Kidney capillary endothelial cell (primary cell): Measurements from ENCODE around the gene ZNF117.
"Not testable (repeated sequence)": the region's sequence is repeated elsewhere in the genome, so short reads cannot be mapped to it uniquely, and the experiment has no call there.

Experiments used
- DNase-seq: peaks from one replicate; pipeline ENCODE4 v3.0.0-alpha.2; 2018; ENCODE audit warnings: low spot score

Gene ZNF117

GRCh38 chr7:64990936-64991335 is at the start of gene ZNF117:
TSS of gene ZNF117 (minus strand) at chr7:64991036.
- no peak for DNase-seq

GRCh38 chr7:65038767-65039166 is 47.9 kb upstream of the ZNF117 start:
- peak; percentile 16 for DNase-seq

GRCh38 chr7:65037740-65038688 is 47.2 kb upstream of the ZNF117 start:
- peak; percentile 80 for DNase-seq

- DNase-seq = not testable (repeated sequence)
Measured at GRCh38 chr7:65036526-65036925, 45.7 kb upstream of the ZNF117 start.

- DNase-seq = not testable (repeated sequence)
Measured at GRCh38 chr7:65035469-65035868, 44.6 kb upstream of the ZNF117 start.

GRCh38 chr7:65034120-65034782 is 43.4 kb upstream of the ZNF117 start:
- not testable (repeated sequence) for DNase-seq

GRCh38 chr7:65033391-65033790 is 42.6 kb upstream of the ZNF117 start:
- DNase-seq = not testable (repeated sequence)

- not testable (repeated sequence) for DNase-seq
Measured at GRCh38 chr7:65025023-65025422, 34.2 kb upstream of the ZNF117 start.

- not testable (repeated sequence) for DNase-seq
Measured at GRCh38 chr7:65020978-65021377, 30.1 kb upstream of the ZNF117 start.

GRCh38 chr7:65009881-65010280 is 19.0 kb upstream of the ZNF117 start:
- not testable (repeated sequence) for DNase-seq

GRCh38 chr7:65009394-65009793 is 18.6 kb upstream of the ZNF117 start:
- not testable (repeated sequence) for DNase-seq

- not testable (repeated sequence) for DNase-seq
Measured at GRCh38 chr7:65007036-65007435, 16.2 kb upstream of the ZNF117 start.

GRCh38 chr7:65006094-65006992 is 15.5 kb upstream of the ZNF117 start, which contains the start of gene ERV3-1:
TSS of gene ERV3-1 (minus strand) at chr7:65006687. CDS start at chr7:64993026, 13,661 bp downstream.
- peak; percentile 90 for DNase-seq

- no peak for DNase-seq
Measured at GRCh38 chr7:65004575-65004974, 13.7 kb upstream of the ZNF117 start.

GRCh38 chr7:65002972-65003585 is 12.2 kb upstream of the ZNF117 start:
- DNase-seq = no peak

GRCh38 chr7:65001291-65001814 is 10.5 kb upstream of the ZNF117 start:
- no peak for DNase-seq

- peak; percentile 32 for DNase-seq
Measured at GRCh38 chr7:64999165-65000004, 8.5 kb upstream of the ZNF117 start.

GRCh38 chr7:64998865-64999164 is 8.0 kb upstream of the ZNF117 start:
- DNase-seq = no peak

- DNase-seq = no peak
Measured at GRCh38 chr7:64997927-64998391, 7.1 kb upstream of the ZNF117 start.
